ENCODE results near the gene NUDCD2. TPM values are rescaled to one million over a fixed set of nuclear protein-coding genes. Genes with fewer than 3 reads are reported as not detected.
"Not testable (repeated sequence)": the region's sequence is repeated elsewhere in the genome, so short reads cannot be mapped to it uniquely, and the experiment has no call there.

NUDCD2 gene
- total RNA-seq, 2 experiments from 2014 or later, result 30.0 to 67.6 TPM

DNA sequence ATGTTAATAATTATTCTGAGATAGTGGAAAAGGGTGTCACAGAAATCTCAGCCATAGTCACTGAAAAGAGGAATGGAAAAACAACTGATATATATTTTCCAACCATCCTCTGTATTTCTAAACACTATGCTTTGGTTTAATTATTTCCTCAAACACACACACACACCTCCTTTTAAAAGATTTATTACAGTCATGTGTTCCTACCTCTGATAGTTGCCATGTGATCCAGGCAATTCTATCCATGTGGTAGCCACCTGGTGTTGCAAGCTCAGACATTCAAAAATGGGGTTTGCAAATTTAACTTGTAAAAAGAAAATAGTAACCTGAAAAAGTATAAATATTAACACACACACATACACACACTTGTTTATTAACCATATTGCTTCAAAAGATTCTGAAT is 62.5 kb downstream of the NUDCD2 start:
- Histone ChIP-seq H3K79me2 (ENCODE audit: insufficient read depth, low read depth, low read length) (no peaks in the 10 kb centered on the region), H3K4me2 (ENCODE audit: low read length) (no peak overlapping the region), H3K36me3 (ENCODE audit: insufficient read depth, low read length) (no peaks in the 10 kb centered on the region), H3K9me2 (ENCODE audit: insufficient read depth, low read length) (no peaks in the 10 kb centered on the region), H3K9me3 (ENCODE audit: low read length) (no peaks in the 10 kb centered on the region), H3K4me3 (ENCODE audit: low read depth, low read length, poor library complexity, severe bottlenecking) (no peak overlapping the region), H3K4me1 (ENCODE audit: insufficient read depth, low read length, poor library complexity, severe bottlenecking) (no peaks in the 10 kb centered on the region), H2AFZ (ENCODE audit: low read length) (no peak overlapping the region), H3K27ac (ENCODE audit: low read depth, low read length, poor library complexity, severe bottlenecking) (no peak overlapping the region), H4K20me1 (ENCODE audit: insufficient read depth, low read length) (no peaks in the 10 kb centered on the region)
- no peak for DNase-seq (ENCODE audit: low spot score)
- no peak for TF ChIP-seq EZH2phosphoT487 (IDR thresholded peaks at IDR 0.05; ENCODE audit: borderline replicate concordance, low read depth, low read length)
- TF ChIP-seq, protein P1, sequence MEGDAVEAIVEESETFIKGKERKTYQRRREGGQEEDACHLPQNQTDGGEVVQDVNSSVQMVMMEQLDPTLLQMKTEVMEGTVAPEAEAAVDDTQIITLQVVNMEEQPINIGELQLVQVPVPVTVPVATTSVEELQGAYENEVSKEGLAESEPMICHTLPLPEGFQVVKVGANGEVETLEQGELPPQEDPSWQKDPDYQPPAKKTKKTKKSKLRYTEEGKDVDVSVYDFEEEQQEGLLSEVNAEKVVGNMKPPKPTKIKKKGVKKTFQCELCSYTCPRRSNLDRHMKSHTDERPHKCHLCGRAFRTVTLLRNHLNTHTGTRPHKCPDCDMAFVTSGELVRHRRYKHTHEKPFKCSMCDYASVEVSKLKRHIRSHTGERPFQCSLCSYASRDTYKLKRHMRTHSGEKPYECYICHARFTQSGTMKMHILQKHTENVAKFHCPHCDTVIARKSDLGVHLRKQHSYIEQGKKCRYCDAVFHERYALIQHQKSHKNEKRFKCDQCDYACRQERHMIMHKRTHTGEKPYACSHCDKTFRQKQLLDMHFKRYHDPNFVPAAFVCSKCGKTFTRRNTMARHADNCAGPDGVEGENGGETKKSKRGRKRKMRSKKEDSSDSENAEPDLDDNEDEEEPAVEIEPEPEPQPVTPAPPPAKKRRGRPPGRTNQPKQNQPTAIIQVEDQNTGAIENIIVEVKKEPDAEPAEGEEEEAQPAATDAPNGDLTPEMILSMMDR (conservative IDR thresholded peaks at IDR 0.05; ENCODE audit: low read length), result no peak
- BruUV-seq (replicated peaks), result no TSS peak
- intact Hi-C loops (cut with micrococcal nuclease; ENCODE audit: unreplicated experiment), result no loop called here
- ChIA-PET POLR2A (no interaction called here), CTCF (ENCODE audit: unreplicated experiment) (no interaction called here)

DNA sequence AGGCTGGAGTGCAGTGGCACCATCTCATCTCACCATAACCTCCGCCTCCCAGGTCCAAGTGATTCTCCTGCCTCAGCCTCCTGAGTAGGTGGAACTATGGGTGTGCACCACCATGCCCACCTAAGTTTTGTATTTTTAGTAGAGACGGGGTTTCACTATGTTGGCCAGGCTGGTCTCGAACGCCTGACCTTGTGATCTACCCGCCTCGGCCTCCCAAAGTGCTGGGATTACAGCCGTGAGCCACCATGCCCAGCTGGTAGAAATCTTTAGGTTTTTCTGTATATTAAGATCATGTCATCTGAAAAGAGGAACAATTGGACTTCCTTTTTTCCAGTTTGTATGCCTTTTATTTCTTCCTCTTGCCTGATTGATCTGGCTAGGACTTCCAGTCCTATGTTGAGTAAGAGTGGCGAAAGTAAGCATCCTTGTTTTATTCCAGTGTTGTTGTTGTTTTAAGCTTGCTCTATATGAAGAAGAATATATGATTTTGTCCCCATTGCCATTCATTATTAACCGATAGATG is 63.0 kb downstream of the NUDCD2 start:
- intact Hi-C loops (cut with micrococcal nuclease; ENCODE audit: unreplicated experiment); DNase-seq (ENCODE audit: low spot score); BruUV-seq (replicated peaks); H2AFZ ChIP-seq (ENCODE audit: low read length); H3K9me3 ChIP-seq (ENCODE audit: low read length); H3K4me1 ChIP-seq (ENCODE audit: insufficient read depth, low read length, poor library complexity, severe bottlenecking); H3K79me2 ChIP-seq (ENCODE audit: insufficient read depth, low read depth, low read length); CTCF ChIA-PET (ENCODE audit: unreplicated experiment); H3K36me3 ChIP-seq (ENCODE audit: insufficient read depth, low read length); H4K20me1 ChIP-seq (ENCODE audit: insufficient read depth, low read length); H3K4me2 ChIP-seq (ENCODE audit: low read length); H3K4me3 ChIP-seq (ENCODE audit: low read depth, low read length, poor library complexity, severe bottlenecking); H3K27ac ChIP-seq (ENCODE audit: low read depth, low read length, poor library complexity, severe bottlenecking); H3K9me2 ChIP-seq (ENCODE audit: insufficient read depth, low read length): not testable (repeated sequence)
- POLR2A ChIA-PET, result interaction anchor here (0.5 kb wide), 1 partner anchor 221 kb away, joined by 3 read pairs; no protein-coding TSS in a partner anchor

Small RNA genes lying within 50 kb of the gene (small RNA-seq; reads per million reads assigned to genes)
- gene AC008723.1, result not detected

Other genes with a start within 250 kb of the NUDCD2 start
- 83.0 and 93.5 TPM in 2 replicates for gene CCNG1, start 22.5 kb downstream of the NUDCD2 start, total RNA-seq (2014; rRNA removed; shearing (Covaris generic))
- gene CCNG1, start 22.5 kb downstream of the NUDCD2 start, total RNA-seq (2022), result 118 and 145 TPM in 2 replicates
- 44.1 and 63.2 TPM in 2 replicates for gene HMMR, start 530 bp upstream of the NUDCD2 start, total RNA-seq (2014; rRNA removed; shearing (Covaris generic))
- gene HMMR, start 530 bp upstream of the NUDCD2 start, total RNA-seq (2022), result 107 and 112 TPM in 2 replicates
- gene MAT2B, start 45.5 kb upstream of the NUDCD2 start, total RNA-seq (2014; rRNA removed; shearing (Covaris generic)), result 32.3 and 35.0 TPM in 2 replicates
- 52.5 and 55.6 TPM in 2 replicates for gene MAT2B, start 45.5 kb upstream of the NUDCD2 start, total RNA-seq (2022)